ENCODE results near the gene ZFAND3. TPM values are rescaled to one million over a fixed set of nuclear protein-coding genes. Genes with fewer than 3 reads are reported as not detected.

Gene ZFAND3
- polyA plus RNA-seq, 3 donors: 149 to 158 (median 150) TPM

DNA sequence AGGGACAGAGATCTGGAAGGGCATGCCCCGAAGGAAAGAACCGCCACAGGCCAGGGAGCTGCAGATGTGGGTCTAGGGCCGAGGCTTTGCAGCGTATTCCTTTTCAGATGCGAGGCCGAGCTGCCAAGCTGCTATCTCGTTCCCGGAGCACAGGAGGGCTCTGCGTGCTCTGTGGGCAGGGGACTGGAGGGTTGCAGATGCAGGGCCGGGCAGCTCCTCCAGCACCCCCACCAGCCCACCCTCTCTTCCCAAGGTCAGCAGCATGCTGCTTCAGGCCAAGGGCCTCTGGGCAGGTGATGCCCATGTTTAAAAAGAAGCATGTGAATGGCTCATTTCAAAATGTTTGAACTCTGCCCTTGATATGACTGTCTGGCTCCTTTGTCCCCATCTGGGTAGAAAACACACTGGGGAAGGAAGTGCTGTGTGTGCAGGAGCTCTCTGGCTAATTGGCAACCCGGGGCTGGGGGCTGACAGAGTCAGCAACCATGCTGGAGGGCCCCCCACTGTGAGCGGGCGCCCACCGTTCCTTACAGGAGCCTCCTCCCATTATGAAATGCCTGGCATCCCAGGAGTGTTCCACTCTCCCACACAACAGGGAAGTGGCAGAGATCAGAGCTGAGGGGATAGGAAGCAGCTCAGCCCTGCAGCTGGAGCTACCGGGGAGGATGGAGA lies 353.3 kb downstream of the ZFAND3 start:
- DNase-seq (ENCODE audit: extremely low read depth in 1 of 11, low read depth in 9 of 11, low spot score in 4 of 11): no peak

DNA sequence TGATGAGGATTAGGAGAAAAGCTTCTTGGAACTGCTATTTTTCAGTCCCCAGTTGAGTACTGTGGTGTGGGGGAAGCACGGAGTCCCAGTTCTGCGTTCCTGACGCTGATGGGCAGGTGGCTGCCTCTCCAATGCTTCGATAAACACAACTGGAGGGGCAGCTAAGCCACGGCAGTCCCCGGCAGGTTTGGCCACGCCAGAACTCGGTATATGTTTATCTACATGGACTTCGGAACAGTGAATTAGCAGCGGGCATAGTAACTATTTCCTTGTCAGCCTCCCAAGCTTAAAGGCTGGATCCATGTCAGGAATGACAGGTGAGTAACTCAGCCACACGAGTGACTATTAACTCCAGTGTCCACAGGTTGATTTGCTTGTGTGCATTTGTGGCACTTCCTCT lies 354.4 kb downstream of the ZFAND3 start:
- no peak for DNase-seq (ENCODE audit: extremely low read depth in 1 of 11, low read depth in 9 of 11, low spot score in 4 of 11)

DNA sequence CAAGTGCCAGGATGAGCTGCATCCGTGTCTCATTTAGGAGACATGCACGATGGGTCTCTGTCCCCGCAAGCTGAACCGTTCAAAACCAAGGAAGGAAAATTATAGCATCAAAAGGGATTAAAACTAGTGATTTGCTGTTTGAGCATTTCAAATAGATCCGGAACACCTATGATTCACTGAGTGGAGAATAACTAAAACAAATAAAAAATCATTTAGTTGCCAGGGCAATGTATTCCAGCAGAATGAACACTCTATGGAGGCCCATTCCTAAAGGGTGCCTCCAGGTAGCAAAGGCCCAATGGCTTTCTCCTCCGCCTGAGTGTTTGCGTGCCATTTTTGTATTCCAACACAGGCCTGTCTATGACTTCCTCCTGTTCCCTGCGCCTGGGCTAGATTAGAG lies 354.8 kb downstream of the ZFAND3 start:
- no peak for DNase-seq (ENCODE audit: extremely low read depth in 1 of 11, low read depth in 9 of 11, low spot score in 4 of 11)

GRCh38 chr6:38174806-38175495 lies 355.4 kb downstream of the ZFAND3 start:
- DNase-seq (ENCODE audit: extremely low read depth in 1 of 11, low read depth in 9 of 11, low spot score in 4 of 11): no peak

- no peak for DNase-seq (ENCODE audit: extremely low read depth in 1 of 11, low read depth in 9 of 11, low spot score in 4 of 11)
Measured at GRCh38 chr6:38175786-38176185, 356.3 kb downstream of the ZFAND3 start.

DNA sequence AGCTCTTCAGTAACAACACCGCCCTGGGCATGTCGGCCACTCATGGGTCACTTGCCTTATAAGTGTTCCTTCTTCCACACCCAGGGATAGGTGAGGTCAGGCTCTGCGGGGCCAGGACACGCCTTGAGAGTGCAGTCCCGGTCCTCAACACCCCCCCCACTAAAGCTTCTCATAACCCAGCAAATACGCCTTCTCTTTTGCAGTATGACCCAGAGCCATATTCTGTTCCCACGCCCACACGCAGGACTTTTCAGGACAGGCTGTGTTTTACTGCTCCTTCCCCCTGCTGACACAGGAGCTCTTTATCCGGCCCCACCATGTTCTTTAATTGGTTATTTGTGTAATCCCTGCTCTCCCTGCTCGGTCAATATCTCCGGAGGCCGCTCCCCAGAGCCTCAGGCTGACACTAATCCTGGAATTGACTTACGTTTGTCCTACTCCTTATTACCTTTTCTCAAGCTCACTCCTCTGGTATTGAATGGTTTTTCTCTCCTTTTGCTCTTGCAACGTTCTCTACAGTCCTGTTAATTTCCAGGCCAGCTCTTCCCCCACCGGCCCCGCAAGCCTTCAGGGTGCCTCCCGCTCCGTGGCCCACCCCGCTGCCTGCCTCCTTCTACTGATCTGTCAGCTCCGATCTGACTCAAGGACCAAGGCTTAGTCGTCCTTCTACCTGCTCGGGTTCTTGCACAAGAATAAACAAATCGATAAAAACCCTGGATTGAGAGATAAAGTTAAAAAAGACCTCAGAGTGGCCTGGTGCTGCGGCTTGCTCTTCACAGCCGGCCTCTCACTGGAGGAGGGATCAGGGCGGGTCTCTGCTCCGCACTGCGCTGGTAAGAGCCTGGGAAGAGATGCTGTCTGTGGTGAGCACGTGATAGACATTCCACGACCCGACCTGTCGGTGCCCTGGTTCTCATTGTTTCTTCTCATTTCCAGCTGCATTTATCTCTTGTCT lies 357.5 kb downstream of the ZFAND3 start:
- peak in 2 of 11 donors; percentile 25 to 31 for DNase-seq (ENCODE audit: extremely low read depth in 1 of 11, low read depth in 9 of 11, low spot score in 4 of 11)

DNA sequence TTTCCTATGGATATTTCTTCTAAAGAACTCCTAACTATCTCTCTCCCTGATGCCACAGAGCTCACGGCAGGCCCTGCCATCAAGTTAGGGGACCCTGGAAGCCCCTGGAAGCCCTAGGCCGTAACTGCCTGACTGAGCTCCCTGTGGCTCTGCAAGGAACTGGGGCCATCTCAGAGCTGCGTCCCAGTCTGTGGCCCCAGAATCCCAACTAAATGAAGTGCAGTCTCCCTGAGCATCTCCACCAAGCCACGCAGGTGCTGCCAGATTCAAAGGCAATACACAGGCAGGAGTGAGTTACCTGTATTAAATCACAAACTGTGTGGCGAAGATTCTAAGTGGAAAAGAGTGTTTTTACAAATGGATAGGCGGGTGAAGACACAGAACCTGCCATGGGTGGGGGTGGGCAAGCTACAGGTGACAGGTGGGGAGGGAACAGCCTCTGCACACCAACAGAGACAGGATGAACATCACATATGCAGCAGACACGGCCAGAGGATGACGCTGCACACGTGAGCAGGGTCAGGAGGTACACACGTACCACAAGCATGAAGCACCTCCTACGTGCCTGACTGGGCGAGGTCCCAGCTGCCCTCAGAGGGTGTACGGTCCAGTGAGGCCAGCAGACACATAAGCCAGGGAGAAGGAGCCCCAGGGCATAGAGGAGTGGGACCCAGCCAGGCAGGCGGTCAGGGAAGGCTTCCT lies 358.5 kb downstream of the ZFAND3 start:
- no peak for DNase-seq (ENCODE audit: extremely low read depth in 1 of 11, low read depth in 9 of 11, low spot score in 4 of 11)

DNA sequence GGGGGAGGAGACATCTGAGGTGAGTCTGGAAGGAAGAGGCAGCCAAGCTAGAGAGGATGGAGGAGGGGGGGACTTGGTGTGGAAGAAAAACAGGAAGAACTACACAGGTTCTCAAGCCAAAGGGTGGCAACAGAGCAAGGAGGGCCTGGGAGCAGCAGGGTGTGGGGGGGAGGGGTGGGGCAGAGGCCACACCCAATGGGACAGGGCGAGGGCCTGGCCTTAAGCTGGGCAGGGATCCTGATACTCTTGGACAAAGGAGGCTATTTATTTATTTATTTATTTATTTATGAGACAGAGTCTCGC lies 359.0 kb downstream of the ZFAND3 start:
- no peak for DNase-seq (ENCODE audit: extremely low read depth in 1 of 11, low read depth in 9 of 11, low spot score in 4 of 11)

GRCh38 chr6:38179300-38179699 lies 359.8 kb downstream of the ZFAND3 start:
- DNase-seq (ENCODE audit: extremely low read depth in 1 of 11, low read depth in 9 of 11, low spot score in 4 of 11): no peak

DNA sequence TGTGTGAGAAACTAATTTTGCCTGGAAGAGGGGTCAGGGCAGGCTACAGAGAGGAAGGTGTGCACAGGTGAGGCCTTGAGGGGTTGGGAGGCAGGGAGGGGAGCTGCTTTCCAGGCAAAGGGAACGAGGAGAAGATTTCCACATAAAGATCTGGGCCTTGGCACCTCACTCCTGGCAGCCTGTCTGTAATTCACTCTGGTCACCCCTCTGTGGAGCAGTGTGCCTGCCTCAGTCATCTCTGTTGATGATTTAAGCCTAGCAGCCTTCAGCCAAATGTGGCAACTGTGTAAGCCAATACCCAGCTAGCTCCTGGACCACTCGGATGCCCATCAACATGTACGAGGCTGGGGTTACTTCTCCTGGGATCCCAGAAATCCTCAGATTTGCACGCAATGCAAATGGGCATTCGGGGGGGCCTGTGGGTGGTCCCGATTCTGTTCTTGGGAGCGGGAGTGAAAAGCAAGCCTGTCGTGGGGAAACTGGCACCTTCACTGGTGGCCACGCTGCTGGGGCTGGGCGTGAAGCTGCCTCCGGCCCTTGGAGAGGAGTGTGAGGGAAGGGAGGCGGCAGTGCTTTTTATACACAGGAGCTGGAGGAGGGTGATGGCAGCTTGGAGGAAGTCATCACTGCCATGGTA lies 360.4 kb downstream of the ZFAND3 start:
- DNase-seq (ENCODE audit: extremely low read depth in 1 of 11, low read depth in 9 of 11, low spot score in 4 of 11): no peak

GRCh38 chr6:38180586-38180985 lies 361.1 kb downstream of the ZFAND3 start:
- no peak for DNase-seq (ENCODE audit: extremely low read depth in 1 of 11, low read depth in 9 of 11, low spot score in 4 of 11)

- DNase-seq (ENCODE audit: extremely low read depth in 1 of 11, low read depth in 9 of 11, low spot score in 4 of 11): no peak
Measured at GRCh38 chr6:38182426-38182825, 362.9 kb downstream of the ZFAND3 start.

DNA sequence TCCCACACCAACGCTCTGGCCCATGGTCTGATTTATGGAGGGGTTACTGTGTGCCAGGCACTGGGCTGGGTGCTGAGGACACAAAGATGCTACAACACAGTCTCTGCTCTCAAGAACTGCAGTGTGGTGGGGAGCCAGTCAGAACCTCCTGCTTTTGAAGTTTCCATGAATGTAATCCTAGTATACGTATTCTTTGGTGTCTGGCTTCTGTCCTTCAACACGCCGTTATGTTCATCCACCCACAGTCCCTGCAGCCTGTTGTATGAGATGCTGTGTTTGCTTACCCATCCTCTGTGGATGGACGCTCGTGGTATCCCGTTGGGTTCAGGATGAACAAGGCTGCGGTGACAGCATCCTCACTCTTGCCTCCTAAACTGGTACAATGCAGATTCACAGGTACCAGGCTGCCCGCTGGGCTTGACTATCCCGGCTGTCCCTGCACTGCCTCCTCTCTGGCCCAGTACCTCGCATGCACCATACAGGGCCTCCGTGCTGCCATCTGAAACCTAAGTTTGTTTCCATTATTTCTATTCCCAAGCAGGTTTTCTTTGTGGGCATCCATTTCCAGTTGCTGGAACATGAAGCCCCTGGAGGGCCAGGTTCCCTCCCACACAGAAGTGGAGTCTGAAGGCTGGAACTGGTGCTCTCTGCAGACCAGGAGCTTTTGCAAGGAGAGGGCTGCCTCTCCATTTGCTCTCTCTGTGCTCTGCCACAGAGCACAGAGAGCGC lies 364.5 kb downstream of the ZFAND3 start:
- no peak for DNase-seq (ENCODE audit: extremely low read depth in 1 of 11, low read depth in 9 of 11, low spot score in 4 of 11)

GRCh38 chr6:38184585-38185080 lies 365.1 kb downstream of the ZFAND3 start:
- DNase-seq (ENCODE audit: extremely low read depth in 1 of 11, low read depth in 9 of 11, low spot score in 4 of 11): no peak

DNA sequence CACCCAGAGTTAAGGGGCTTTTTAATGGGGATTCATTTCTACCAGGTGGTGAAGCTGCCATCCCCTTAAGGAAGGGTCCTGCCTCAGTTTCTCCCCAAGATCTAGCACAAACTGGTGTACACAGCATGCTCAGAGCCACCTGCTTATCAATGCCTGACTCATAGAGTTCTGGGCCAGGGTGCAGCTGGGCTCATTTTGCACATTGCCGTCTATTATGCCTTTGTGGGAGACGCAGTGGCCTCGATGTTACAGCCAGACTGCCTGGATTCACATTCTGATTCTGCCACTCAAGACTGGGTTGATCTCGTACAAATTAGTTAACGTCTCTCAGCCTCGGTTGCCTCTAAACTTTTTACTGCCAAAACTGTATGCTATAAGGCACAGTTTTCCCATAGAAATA lies 365.7 kb downstream of the ZFAND3 start:
- DNase-seq (ENCODE audit: extremely low read depth in 1 of 11, low read depth in 9 of 11, low spot score in 4 of 11): no peak

- no peak for DNase-seq (ENCODE audit: extremely low read depth in 1 of 11, low read depth in 9 of 11, low spot score in 4 of 11)
Measured at GRCh38 chr6:38185752-38186151, 366.2 kb downstream of the ZFAND3 start.

- no peak for DNase-seq (ENCODE audit: extremely low read depth in 1 of 11, low read depth in 9 of 11, low spot score in 4 of 11)
Measured at GRCh38 chr6:38187325-38187724, 367.8 kb downstream of the ZFAND3 start.

Data from renal cortex interstitium (tissue), 11 donors.